Activated naive CD4-positive, alpha-beta T cell treated with Interleukin-2 at 50 U/mL for 16 hours (primary cell): ENCODE measurements around the gene CCNJL.

ENCODE experiments used
- DNase-seq: peaks from one replicate; pipeline ENCODE4 v3.0.0-alpha.2; 2020

CCNJL gene

DNA sequence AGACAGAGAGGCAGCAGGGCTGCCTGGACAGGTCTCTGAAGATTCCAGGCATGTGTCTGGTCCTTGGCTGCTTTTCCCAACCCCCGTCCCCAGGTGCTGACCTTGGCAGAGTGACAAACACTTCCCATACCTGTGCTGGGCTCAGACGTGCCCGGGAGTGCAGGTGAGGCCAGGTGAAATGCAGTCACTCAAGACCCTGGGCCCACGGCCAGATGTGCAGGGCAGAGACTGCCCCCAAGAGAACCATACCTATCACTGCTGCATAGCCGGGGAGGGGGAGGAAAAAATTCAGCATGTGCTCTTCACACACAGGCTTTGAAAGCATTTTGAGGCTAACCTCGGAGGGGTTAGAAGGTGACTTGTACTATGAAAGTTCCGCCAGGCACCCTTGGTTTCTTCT lies 22.6 kb downstream of the CCNJL start:
- no peak for DNase-seq

DNA sequence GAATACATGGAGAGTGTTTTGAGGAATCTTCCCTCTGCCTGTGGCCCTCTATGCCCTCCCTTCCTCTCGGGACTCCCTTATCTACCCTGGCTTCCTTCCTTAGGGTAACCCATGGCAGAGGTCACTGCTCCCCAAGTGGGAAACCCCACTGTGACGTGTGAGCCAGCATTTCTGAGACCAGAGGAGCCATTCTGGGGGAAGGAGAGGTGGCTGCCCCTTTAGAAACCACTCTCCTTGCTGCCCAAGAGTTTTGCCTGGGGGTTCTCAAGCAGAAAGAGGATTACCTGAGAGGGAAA lies 23.1 kb downstream of the CCNJL start:
- DNase-seq: no peak

DNA sequence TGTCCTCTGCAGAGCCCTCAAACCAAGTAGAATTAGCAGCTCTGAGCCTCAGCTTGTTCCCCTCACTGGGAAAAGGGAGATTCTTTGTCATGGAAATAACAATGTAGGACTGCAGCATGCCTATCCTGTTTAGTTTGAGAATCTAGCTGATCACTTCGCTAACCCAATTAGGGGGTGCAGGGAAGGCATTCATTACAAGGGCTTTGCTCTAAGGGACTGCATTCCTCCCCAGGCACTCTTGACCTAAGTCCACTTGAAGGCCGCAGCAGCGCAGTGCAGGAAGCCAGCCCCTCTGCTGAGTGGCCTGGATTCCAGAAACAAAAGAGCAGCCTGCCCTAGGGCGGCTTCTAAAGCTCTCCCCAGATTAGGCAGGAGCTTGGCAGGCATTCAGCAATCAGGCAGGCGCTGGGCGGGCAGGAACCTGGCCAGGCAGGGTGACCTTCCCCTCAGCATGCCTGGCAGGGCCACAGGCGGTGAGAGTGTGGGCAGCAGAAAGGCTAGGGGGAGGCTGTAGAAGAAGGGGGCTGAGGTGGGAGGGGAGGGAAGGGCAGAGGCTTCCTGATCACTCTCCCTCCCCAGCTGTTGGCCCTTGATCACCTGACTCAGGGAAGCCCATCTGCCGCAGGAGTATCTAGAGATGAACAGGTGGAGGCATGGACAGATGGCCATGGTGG lies 24.8 kb downstream of the CCNJL start:
- DNase-seq: no peak

DNA sequence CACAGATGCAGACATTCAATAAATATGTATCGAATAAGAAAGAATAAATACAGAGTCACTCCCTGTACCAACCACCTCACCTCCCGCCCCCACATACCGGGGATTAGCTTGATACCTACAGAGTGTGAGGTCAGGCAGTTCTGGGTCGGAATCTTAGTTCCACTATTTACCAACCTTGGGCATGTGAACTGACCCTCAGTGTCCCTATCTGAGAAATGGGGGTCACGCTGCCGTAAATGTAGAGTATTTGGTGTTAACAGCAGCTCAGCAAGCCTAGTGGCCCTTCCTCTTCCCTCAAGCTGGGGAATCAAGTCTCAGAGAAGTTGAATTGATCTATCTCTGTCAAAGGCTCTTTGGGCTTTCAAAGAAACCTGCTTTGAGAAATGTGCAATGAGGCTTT lies 25.4 kb downstream of the CCNJL start:
- DNase-seq: no peak

DNA sequence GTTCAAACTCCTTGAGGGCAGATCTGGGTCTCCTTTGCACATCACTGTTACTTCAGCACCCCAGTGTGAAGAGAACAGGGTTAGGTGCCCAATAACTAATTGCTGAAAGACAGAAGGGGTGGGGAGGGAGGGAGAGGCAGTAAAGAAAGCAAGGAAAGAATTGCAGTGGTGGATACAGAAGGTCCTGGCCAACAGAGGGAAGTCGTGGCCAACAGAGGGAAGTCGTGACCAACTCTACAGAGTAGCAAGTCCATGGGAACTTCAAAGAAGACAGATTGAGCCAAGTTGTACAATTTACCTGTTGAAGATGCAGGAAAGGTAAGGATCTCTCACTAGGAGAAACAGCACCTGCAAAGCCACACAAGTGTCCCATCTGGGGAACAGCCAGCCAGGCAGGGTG lies 27.0 kb downstream of the CCNJL start:
- no peak for DNase-seq

DNA sequence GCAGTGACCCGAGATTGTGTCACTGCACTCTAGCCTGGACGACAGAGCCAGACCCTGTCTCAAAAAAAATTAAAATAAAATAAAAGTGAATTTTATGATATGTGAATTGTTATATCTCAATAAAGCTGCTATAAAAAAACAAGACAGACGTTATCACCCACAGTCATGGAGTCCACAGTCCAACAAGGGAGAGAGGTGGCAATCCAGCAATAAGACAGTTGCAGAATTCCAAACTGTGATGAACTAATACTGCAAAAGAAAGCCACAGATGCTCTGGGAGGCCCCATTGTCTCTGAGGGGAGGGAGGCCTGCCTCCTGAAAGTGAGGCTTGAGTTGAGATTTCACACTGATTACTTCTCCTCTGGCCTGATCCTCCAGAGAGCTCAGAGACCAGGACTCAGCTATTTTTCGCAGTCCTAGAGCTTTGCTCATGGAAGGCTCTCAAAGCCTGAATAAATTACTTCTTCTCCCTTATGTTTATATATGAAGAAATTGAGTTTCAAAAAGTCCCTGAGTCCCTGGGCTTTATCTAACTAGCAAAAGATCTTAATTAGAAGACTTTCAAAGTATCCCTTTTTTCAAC lies 28.0 kb downstream of the CCNJL start:
- DNase-seq: no peak

DNA sequence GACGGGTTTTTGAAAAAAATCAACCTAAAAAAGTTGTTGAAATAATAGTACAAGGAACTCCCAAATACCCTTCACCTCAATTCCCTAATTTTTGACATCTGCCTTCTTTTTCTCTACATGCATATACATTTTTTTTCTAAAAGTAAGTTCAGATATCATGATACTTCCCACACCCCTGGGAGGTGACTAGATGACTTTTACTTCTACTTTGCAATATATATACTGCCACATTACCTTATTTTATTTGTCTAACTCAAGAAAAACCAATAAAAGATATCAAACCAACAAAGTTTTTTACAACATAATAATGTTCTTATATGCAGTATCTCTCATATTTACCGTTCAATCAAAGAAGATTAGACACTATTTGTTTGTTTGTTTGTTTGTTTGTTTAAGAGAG lies 31.1 kb downstream of the CCNJL start:
- no peak for DNase-seq

DNA sequence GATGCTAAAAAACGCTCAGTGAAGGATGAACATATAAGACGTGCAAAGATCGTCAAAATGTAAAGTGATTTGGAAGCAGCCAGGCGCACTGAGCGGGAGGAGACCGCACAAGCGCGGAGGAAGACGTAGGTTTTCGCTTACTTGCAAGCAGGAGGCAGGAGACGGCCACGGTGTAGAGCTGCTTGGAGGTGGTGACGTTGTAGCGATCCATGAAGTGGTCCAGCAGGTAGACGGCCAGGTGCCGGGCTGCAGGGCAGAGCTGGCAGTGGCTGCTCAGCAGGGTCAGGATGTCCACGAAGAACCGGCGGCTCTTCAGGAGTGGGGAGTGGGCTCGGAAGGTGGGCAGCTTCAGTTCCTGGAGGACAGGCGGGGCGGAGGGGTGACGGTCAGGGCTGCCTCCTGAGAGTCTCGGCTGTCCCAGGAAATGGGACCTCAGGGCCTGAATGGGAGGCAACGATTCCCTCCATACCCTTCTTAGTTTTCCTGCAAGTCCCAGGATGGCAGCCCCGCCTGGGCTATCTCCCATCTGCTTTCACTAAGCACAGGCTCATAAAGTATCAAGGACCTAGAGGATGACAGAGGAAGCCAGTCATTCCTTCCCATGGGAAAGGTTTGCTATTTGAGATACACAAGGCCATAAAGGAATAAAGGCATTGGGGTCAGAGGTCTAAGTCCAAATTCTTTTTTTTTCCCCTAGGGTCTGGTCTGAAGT lies 31.8 kb downstream of the CCNJL start:
- no peak for DNase-seq

DNA sequence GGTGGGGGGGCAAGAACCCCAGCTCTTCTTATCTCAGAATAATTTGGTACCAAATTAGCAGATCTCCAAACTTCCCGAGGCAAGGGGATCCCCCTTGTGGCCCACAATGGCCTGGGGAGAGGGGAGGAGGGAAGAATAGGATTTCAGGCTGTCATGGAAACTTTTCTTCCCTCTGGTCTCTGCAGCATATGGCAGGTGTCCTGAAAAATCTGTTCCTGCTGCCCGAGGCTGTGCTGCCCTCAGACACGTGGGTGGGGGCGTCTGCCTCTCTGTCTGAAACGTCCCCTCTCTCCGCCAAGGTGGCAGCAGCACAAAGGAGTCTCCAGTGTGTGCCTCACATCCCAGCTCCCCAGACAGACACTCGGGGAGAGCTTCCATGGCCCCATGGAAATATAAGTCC lies 34.0 kb downstream of the CCNJL start:
- DNase-seq: no peak

DNA sequence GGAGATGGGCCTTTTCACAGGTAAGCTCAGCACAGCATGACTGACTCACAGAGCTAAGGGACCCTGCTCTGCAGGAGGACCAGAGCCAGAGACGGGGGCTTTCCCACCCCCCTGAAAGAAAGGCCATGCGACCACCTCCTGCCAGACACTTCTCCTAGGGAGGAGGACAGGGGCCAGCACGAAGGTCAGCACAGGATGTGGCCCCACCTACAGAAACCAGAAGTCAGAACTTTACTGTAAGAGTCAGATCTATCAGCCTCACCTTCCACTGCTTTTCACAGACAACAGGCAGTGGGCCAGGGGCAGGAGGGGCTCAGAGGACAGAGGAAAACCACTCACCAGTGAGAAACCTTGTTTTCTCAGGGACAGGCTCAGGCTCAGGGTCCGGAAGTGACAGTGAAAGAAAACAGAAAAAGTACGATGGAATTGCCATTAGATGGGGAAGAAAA lies 37.9 kb downstream of the CCNJL start:
- DNase-seq: no peak

DNA sequence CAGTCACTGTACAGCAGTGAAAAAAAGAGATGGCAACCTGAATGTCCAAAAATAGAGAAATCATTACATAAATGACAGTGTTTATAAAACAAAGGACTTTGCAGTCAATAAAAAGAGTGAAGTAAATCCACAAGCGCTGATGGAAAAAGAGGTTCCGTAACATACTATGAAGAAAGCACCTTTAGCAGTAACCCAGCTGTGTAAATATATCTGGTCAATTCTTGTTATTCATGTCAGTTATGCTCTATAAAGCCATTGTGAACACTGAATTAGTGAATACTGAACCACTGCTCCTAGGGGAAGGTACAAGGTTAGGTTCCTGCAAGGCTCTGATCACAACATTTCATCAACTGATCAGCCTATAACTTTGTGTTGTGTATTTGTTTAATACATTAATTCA lies 39.5 kb downstream of the CCNJL start:
- DNase-seq: no peak

DNA sequence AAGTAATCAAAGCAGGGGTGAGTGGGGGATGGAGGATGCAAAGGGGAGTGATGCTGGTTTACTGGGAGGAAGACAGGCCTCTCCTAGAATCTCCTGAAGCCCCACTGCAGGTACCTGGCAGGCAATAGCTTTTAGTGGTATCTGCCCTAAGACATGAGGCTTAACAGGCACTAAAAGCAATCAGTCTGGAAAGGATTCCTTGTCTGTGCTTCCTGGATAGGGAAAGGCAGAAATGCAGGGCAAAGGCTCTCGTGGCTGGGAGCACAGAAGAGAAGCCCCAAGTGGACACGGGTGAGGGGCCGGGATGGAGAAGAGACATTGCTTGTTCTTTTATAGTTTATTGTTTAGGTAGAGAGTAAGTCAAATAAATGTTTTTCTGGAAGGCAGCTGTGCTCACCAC lies 40.1 kb downstream of the CCNJL start:
- DNase-seq: no peak

DNA sequence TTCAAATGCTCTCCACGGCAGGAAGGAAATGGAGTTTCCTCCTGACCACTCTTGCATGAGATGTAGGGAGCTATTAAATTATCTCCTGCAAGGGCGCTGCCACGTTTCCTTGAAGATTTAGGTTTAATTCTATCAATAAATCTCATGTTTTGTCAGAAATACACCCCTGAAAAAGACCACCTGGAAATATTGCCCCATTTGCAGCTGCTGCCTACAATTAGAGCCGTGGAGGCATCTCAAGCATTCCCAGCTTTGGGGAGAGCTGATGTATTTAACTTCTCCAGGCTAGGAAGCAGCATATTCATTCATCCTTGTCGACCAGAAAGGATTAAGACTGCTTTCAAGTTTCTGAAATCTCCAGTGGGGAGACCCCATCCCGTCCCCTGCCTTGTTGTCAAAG lies 40.5 kb downstream of the CCNJL start:
- no peak for DNase-seq

DNA sequence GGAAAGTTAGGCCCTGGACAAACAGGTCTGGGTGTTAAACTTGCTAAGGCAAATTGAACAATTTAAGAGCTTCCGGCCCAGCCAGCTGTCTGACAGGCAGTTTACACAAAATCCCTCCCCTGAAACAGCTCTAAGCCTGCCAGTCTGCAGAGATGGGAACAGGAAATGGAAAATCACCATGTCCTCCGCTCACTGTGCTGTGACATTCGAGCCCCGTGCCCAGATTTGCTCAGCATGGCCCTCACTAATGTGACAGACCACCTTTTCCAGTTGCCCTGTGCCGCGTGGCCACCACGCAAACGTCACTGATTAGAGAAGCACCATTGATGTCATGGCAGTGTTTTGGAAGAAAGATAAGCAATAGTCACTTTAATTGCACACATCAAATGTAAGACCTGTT lies 41.0 kb downstream of the CCNJL start:
- DNase-seq: no peak

DNA sequence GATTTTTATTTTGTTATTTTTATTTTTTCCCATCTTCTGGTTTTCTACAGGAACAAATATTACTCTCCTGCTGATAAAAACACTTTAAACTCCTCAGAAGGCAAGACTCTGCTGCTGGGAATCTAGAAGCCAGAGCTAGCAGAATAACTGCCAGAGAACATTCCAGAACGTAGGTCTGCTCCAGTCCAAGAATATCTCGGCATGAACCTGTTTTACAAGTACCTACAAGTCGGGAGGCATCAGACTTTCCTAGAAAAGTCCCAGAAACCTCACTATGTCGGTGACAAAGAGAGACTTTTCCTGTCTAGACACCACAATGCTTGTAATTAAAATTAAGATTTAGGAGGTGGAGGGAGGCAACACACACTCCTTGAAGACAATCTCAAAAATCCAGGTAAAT lies 41.7 kb downstream of the CCNJL start:
- no peak for DNase-seq

DNA sequence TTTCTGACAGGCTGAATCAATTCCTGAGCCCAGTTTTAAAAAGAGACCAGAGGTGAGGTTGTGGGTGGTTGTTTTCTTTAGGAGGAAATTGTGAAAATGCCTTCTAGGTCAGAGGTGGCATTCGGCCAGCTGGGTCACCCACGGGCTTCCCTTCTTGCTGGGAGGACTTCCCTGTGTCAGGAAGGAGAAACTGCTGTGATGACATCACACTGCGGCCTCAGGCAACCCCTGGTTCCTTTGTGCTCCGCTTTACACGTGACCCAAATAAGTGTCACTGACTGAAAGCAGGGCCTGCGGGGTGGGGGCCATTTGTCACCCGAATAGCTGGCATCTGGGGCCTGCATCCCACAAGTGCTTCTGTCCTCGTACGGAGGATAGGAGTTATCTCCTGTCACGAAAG lies 43.3 kb downstream of the CCNJL start:
- DNase-seq: no peak

DNA sequence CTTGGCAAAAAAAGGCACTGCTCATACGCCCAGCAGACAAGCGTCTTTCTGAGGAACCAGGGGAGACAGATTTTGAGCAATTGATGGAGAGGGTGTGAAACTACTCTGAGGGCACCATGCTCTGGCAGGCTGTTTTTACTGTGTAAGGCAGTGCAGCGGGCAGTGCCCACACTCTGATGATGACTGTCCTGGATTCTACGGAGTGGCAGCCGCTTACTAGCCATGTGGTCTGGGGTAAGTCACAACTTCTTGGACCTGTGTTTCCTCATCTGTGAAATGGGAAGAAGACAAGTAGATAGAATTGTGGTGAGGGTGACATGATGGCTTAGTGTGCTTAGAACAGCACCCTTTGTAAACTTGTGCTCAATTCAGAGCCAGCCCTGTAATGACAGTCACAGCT lies 44.2 kb downstream of the CCNJL start:
- DNase-seq: no peak

DNA sequence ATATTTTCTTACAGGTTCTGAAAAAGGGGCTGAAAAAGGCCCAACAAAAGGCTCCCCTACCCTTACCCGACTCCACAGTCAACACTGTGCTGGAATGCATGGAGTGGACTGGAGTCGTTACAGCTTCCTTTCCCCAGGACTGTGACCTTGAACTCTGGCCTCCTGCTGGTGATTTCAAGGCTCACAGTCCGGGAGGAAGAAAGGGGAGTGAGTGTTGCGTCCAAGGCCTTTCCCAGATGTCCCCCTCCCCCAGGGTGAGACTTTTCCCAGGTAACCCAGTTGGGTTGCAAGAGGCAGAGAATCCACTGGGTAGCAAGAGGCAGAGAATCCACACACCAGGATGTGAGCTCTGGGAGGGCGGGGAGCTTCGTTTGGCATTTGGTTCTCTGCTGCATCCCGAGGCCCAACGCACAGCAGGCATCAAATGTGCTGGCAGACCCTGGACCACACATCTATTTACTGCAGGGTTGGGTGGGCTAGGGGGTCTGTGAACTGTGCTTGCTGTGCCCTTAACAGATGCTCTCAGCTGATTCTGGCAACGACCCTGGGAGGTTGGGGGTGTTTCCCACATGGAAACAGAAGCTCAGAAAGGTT lies 45.5 kb downstream of the CCNJL start:
- DNase-seq: no peak

DNA sequence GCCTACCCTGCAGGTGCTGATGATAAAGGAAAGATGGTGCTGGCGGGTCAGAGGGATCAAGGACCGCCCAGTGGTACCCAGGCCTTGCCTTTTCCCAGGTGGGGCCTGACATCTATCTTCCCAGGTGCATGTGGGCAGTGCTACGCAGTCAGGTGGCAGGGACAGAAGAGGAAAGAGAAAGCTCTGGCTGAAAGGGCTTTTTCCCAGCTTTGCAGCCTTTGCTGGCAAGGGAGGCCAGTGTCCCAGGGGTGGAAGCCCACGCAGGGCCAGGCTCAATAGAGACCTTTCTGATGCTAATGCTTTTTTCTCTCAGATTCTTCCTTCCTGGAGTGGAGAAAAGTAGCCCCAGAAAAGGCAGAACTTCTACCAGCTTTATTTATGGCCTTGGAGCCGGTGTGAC lies 46.3 kb downstream of the CCNJL start:
- no peak for DNase-seq

DNA sequence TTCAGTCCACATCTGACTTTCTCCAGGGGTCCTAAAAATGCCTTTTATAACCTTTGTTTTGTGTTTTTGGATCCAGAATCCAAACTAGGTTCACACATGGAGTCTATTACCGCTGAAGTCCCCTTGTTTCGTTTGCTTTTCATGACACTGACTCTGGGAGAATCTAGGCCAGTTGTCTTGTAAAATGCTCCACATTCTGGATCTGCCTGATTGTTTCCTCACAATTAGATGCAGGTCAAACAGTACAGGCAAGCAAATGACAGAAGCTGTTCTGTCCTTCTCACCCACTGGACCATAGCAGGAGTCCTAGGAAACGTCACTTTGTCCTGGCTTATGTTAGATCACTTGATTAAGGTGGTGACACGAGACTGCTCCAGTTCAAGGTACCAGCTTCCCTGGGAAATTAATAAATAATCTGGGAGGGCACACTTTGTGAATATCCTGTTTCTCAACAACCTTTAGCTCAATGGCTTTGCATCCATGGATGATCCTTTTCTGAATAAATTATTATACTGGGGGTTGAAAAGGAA lies 49.0 kb downstream of the CCNJL start:
- DNase-seq: no peak

DNA sequence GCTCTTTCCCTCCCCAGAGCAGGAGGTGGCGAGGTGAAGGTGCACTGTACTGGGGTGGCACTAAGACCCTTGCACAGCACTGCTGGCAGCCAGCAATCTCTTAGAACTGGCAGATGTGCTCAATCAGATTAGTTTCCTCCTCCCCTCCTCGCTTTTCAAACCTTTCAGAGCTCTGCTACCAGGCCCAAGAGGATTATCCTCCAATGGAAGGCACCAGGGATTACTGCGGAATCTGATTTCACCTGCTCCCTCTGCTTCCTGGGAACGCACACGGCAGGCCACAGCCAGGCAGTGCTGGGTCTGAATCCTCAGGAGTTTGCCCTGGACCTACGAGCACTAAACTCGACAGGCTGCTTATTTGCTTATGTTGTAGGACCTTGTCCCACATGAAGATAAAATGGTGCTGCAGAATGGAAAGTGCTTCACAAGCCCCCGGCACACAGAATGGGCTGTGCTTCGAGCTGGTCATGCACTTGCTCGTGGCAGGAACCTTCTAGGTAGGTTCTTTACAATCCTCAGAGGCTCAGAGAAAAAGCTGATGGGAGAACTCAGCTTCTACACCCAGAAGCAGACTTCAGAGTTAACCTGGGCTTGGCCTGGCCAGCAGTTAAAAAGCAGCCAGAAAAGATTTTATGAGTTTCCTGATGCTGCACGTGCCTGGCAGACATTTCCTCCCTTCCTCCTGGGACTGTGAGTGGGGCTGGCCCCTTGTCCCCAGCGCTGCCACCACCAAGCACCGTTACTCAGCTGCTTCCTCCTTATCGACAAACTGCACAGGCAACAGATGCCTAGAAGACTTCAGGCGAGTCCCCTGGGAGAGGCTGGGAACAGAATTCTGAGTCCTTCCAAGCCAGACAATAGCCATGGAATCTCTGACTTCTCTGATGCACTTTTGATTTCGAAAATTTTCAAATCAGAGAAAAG lies 50.0 kb downstream of the CCNJL start:
- DNase-seq: no peak

DNA sequence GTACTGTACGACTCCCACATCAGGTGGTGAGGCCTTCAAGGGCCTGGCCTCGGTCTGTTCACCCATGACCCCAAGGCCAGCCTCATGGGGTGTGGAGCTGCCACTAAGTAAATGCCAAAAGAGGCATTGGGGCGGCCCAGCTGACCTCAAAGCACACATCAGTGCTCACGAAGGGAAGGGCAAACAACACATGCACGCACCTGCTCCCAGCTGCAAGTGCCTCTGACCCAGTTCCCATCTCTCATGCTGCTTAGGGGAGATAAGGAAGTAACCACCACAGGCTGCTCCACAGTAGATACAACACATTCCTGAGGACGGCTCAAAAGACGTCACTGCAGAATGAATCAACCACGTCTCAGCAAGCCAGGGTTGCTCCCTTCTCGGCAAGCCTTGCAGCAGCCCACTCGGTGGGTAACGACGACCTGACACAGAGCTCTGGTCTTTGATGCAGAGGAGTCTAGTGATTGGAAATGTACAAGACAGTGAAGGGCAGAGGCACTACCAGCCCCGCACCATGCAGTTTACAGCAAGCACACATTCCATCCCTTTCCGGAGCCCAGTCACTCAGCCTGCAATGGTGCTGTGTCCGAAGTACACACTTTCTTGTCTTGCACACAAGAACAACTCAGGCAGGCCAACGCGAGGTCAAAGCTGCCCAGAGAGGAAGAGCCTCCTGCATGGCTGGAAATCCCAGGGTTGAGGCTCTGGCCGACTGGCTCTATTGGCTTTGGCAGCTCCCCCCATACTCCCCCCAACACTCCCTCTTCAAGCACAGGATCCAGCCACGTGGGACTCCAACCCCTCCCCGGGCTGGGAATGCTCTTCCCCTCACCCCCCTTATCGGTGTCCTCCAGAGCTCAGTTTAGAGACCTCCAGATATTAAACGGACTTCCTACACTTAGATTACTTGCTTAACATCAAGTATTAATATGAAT lies 51.2 kb downstream of the CCNJL start:
- DNase-seq: no peak
